Measurements from ENCODE around the gene PROC.
"Not testable (repeated sequence)": the region's sequence is repeated elsewhere in the genome, so short reads cannot be mapped to it uniquely, and the experiment has no call there.

The PROC gene

DNA sequence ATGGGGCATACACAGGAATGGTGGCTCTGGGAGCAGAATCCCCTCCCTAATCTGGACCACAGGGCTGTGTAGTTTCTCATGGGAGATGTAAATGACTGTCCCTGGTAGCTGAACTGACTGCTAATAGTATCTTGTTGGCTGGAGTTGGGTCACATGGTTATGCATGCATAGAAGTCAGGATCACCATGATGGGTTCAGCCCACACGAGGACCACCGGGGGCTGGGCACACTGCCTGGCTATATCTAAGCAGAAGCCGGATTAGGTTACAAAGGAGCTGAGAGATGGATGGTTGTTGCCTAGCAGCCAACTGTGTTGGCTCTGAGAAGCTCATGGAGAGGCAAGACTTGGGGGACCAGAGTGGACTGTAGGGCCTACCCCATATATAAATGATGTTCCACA, 23.7 kb upstream of the PROC start:
- DNase-seq (ENCODE audit: low spot score): no peak

DNA sequence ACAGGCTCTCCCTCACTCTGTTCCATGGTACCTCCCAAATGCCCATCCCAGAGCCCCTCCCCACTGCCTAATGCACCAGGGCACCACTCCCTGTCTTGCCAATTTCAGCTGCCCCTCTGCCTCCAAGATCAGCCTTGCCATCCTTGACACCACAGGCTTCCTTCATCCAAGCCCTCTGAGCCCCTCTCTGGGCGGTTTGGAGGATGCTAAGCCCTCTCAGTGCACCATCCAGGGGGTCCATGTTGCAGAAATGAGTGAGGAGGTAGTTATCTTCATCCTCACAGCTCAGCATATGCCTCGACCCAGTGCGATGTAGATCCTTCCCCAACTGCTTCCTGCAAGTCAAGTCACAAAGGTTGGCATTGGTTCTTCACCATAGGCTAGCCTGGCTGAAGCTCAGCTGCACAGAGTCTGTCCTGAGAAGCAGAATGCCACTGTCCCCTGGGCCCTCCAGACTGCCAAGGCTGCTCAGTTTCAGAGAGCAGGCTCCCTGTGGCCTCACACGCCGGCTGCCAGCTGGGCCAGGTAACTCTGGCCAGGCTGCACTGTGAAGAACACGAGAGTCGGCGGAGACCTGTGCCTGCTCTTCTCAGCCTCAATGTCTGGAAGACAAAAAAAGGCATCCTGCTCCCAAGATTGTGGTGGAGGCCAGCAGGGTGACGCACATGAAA, 20.5 kb upstream of the PROC start:
- DNase-seq (ENCODE audit: low spot score): no peak

DNA sequence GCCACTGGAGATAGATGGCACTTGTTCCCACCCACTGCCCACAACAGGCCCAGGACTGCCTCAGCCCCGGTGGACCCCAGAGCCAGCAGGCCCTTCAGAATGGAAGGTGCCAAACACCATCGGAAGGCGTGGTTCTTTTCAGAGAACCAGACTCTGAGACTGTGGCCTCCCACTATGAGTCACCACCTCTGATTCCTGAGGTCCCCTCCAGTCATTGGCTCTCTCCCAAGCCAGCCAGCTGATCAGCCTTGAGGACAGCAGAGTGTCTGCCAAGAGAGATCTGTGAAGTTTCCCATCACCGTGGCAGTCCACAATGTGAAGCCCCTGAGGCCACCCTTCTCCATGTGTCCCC, 20.0 kb upstream of the PROC start:
- no peak for DNase-seq (ENCODE audit: low spot score)

DNA sequence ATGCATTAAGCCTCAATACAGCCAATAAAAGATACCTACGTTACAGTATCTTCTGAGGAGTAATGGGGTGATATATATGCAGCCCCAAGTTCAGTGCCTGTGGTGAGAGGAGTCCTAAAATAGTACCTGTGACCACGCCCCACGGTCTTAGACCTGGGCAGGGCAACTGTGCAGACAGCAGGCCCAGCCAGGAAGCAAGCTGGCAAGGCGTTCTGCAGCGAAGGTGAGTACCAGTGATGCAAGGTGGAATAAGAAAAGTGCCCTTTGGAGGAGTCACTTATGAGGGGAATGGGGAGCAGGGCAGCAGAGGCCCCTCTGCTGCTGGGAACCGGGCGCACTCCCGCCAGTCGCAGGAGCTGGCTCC, 17.7 kb upstream of the PROC start:
- DNase-seq (ENCODE audit: low spot score): no peak

DNA sequence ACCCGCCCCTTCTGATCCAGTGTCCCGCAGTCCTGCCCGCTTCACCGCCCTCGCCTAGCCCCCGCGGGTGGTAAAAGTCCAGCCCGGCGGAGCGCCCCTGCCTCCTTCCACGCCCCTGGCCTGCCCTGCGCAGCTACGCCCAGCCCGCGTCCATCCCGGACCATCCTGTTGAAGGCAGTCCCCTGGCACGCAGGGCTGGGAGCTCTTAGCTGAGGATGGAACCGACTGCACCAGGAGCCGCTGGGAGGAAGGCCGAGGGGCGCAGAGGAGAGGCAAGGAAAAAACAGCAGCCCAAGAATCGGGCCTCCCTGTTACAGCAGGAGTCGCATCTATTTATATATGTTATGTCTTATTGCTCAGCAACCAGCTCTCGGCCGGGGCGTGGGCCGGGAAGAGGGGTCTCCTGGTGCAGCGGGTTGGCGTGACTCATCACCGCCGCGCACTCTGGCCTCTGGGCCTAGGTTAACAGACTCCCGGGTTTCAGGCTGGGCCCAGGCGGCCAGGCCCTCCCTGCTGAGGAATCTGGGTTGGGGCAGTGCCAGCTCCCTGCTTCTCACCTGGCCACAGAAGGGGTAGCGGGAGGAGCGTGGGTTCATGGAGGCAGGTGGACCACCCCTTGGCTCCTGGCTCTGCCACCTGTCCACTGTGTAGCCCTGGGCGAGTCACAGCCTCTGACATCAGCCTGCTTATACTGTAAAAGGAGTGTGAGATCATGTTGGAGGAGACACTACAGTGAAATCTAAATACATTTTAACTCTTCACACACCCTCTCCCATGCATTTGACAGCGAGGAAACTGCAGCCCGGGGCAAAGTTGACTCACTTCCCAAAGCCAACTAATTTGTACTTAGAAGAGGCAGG, 17.1 kb upstream of the PROC start:
- no peak for DNase-seq (ENCODE audit: low spot score)

DNA sequence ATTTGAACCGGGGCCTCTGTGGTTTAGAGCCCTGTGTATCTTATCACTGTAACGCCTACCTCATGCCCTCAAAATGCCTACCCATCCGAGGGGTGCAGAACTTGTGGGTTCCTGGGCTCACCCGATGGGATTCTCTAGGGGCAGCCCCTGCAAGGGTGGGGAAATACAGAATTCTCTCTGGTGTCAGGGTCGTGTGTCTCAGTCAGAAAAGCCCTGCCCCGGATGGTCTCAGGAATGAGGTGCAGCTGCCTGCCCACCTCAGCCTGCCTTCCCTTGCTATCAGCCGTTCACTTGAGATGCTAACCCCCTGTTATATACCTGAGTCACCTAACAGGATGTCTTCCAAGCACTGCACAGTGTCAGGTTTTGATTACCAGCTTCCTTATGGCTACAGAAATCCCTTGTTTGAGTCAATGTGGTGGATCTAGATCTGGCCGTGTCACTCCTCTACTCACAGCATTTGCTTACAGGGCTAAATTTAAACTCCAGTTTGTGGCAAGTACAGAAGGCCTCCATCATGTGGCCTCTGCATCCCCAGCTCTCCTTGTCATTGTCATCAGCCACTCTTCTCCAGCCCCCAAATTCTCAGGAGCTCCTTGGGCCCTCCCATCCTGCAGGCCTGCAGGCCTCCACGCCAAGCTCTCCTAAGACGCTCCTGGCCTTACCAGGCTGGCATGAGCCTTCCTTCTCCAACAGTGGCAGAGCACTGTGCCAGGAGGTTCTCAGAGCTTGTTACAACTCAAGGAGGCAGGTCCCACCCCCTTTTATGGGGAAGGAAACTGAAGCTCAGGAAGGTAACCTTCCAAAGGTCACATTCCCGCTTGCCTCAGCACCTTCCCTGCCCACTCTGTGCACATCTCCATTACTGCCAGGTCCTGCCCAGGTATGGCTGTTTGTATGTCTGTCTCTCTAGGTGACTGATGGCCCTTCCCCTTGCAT, 16.2 kb upstream of the PROC start:
- no peak for DNase-seq (ENCODE audit: low spot score)

DNA sequence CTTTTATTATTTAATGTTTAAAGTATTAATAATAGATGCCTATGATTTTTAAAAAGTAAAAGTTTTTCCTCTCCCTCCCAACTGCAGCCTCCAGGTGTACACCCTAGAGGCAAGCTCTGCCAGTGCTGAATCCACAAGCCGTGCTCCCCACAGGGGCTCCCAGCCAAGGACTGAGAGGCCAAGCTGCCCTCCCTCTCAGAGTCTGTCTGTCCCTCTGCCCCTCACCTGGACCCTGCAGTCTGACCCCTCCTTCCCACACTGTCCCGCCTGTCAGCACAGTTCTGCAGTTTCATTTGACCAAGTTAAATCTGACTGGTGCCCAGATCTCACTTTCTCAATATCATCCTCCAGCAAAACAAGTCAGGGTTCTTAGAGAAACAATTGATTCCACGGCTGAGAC, 14.8 kb upstream of the PROC start:
- no peak for DNase-seq (ENCODE audit: low spot score)

DNA sequence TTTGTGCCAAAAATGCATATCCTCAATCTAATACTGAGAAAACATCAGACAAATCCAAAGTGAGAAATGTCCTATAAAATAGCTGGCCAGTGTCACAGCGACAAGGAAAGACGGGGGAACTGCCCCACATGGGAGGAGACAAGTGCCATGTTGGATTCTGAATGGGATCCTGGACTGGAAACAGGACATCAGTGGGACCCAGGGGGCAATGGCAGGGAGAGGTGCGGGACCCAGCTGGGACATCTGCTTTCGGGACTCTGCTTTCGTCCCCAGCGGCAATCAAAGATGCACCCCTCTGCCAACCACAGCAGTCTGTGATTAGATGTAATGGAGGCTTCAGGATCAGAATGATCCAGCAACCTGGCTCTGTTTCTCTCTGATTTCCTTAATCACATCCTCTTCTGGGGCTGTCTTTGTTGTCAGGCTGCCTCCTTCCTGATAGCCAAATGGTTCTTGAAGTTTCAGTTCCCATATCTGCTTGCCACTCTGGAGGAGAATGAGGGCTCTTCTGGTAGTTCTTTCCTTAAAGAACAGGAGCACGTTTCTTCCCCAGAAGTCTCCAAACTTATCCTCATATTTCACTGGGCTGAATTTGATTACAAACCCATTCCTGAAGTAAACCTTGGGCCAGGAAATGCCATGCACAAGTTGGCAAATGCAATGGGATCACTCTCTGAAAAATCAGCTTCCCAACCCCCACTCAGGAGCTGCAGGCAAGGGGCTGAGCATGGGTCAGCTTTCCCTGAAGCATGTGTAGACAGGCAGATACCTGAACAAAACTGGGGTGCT, 13.6 kb upstream of the PROC start:
- DNase-seq (ENCODE audit: low spot score): no peak

DNA sequence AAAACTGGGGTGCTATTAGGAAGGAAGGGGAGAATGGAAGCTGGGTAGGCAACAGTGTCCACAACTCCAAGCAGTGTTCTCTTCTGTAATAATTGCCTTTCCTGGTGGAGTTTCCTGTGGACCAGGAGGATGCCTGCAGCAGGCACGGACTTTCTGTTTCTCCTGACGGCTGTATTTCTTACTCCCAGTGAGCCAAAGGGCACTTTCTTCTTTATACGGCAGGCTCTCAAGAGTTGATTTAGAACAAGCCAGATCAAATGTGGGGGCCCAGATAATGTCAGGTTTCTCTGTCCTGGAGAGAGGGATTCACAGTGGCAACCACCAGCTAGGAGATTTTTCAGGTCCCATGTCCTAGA, 13.0 kb upstream of the PROC start:
- no peak for DNase-seq (ENCODE audit: low spot score)

DNA sequence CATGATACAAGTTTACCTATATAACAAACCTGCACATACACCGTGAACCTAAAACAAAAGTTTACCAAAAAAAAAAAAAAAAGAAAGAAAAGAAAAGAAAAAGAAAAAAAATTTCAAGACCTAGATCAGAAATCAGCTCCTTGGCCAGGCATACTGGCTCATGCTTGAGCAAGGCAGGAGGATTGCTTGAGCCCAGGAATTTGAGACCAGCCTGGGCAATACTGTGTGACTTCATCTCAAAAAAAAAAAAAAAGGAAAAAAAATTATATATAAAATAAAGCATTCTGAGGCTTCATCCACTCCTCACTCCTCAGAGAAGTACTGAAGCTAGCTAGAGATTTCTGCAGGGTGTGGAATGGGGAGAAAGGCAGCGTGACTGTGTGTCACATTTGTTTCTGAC, 11.8 kb upstream of the PROC start:
- DNase-seq (ENCODE audit: low spot score): no peak

DNA sequence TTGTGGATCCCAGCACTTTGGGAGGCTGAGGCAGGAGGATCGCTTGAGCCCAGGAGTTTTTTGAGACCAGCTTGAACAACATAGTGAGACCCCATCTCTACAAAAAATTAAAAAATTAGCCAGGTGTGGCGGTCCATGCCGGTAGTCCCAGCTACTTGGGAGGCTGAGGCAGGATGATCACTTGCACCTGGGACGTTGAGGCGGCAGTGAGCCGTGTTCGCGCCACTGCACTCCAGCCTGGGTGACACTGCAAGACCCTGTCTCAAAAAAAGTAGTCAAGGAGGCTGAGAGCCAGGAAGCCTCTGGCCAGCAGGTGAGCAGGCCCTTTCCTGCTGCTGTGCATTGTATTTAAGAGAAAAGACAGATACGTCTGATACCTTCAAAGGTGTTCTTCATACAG, 11.1 kb upstream of the PROC start:
- no peak for DNase-seq (ENCODE audit: low spot score)

DNA sequence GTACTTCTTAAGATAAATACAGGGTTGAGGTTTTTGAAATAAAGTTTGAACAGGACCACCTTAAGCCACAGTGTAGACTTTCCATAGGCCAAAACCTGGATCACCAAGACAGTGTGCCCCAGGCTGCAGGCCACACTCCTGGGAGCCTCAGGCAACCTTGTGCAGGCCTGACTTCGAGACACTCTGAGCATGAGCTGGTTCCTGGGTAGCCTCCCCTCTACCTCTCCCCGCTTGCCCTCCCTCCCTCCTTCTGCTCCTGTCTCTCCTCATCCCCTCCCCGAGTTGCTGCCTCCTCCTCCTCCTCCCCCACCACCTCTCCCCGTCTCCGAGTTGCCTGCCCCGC, 10.6 kb upstream of the PROC start:
- DNase-seq (ENCODE audit: low spot score): no peak

DNA sequence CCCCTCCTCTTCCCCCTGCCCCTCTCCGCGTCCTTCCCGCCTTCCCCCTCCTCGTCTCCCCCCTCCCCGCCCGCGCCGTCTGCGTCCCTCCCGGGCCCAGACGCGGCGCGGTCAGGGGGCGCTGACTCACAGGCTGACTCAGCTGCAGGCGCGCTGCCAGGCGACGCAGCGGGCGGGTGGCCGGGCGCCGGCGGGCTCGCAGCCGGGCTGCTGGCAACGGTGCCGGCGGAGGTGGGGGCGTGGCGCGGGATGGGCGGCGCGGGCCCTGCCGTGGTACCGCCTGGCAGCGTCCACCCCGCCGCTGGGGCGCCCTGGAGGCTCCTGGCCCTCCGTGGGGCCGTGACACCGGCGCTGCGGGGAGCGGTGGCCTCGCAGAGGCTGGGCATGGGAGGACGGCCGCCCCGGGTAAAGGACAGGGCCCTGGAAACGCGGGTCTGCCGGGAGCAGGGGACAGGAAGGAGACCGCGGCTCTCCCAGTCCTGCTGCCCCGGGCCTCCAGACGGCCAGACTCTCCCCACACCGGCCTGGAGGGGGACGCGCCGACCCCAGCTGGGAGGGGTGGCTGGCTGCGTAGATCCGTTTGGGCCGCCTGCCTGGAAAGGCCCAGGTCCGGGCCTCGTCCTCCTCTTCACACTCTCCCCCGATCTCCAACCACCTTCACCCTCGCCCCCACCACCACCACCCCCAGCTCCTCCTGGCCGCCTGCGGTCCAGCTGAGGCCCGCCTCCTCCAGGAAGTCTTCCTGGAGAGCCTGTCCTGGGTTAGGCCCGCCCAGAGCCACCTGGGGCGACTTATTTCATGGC, 10.0 kb upstream of the PROC start:
- DNase-seq (ENCODE audit: low spot score): peak; percentile 98

DNA sequence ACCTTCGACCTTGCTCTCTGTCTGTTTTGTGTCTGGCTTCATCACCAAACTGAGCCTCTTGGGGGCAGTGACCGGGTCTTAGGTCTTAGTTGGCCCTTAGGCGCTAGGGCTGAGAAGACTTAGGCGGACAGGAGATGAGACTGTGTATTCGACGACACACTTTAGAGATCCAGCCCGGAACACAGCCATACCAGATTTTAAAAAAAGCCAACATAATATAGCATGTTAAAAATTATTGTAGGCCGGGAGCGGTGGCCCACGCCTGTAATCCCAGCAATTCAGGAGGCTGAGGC, 9.5 kb upstream of the PROC start:
- no peak for DNase-seq (ENCODE audit: low spot score)

DNA sequence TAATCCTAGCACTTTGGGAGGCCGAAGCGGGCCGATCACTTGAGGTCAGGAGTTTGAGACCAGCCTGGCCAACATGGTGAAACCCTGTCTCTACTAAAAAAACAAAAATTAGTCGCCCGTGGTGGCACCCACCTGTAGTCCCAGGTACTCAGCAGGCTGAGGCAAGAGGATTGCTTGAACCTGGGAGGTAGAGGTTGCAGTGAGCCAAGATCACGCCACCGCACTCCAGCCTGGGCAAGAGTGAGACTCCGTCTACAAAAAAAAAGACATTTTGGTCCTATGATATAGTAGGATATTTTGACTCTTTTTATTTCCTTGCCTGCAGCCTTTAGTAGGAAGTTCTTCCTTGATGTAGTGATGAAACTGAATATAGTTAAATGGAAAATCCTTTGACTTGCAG, 8.5 kb upstream of the PROC start:
- not testable (repeated sequence) for DNase-seq (ENCODE audit: low spot score)

DNA sequence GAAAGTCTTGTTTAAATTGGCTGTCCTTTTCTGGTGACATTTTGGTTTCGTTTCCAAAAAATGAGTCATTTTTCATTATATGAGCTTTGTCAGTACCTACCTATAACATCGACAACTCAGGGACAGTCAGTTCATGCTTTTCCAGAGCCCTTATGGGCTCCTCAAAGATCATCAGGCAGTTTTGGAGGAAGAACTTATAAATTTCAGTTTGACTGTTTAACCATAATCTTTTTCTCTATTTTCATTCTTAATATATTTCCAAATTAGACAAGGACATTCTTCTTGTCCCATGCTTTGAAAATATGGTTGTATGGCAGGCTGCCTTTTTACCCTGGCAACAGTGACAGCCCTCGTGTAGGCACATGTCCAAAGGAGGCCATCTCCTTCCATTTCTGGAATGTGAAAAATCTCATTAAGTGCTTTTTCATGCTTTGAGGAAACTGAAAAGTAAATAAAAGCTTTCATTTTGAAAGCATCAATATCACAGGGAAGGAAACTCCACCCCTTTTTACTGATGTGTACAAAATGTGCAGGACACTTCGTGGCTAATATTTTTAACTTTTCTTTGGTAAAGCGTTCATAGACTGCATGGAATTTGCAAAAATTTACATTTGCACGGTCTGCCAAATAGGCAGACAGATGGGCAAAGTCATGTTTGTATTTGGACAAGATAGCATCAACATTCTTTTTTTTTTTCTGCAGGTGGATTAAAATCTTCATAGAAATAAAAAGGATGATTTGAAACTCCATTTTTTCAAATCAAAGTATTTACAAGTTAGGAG, 7.2 kb upstream of the PROC start:
- no peak for DNase-seq (ENCODE audit: low spot score)

DNA sequence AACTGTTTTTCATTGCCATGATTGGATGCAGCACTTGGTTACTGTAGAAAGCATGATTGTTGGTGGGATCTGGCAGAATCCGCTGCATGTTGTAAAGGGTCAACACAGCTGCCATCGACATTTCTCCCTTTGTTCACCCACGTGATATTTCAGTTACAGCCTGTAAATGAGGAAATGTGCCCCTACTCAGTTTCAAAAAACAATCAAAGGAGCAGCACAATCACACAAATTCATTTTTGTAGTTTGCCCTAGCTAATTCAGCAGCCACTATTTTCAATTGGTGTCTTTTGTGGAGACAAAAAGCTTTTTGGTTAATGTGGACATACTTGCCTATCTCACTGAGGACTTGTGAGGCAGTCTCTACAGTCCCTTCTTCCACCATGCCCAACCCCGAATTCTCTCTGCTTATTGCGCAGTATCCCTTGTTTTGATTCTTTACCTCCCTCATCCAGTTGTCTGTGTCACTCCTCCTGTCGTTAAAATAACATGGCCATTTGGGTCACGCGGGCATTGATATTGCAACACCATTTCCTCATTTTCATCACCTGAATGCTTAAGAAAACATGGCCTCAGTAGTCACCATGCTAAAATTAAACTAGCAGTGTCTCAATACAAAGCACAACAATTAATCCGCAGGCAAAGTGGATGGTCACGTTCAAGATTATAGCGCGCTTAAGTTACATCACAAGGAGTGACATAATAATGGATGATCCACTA, 6.4 kb upstream of the PROC start:
- no peak for DNase-seq (ENCODE audit: low spot score)

DNA sequence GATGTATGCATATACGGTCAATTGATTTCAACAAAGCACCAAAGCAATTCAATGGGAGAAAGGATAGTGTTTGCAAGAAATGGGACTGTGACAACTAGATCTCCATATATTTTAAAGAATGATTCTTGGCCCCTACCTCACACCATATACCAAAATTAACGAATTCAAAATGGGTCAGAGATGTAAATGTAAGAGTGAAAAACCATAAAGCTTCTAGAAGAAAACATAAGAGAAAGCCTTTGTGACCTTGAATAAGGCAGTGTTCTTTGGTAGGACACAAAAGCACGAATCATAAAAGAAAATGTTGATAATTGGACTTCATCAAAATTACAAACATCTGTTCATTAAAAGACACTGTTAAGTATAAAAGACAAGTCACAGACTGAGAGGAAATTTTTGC, 5.0 kb upstream of the PROC start:
- DNase-seq (ENCODE audit: low spot score): no peak

DNA sequence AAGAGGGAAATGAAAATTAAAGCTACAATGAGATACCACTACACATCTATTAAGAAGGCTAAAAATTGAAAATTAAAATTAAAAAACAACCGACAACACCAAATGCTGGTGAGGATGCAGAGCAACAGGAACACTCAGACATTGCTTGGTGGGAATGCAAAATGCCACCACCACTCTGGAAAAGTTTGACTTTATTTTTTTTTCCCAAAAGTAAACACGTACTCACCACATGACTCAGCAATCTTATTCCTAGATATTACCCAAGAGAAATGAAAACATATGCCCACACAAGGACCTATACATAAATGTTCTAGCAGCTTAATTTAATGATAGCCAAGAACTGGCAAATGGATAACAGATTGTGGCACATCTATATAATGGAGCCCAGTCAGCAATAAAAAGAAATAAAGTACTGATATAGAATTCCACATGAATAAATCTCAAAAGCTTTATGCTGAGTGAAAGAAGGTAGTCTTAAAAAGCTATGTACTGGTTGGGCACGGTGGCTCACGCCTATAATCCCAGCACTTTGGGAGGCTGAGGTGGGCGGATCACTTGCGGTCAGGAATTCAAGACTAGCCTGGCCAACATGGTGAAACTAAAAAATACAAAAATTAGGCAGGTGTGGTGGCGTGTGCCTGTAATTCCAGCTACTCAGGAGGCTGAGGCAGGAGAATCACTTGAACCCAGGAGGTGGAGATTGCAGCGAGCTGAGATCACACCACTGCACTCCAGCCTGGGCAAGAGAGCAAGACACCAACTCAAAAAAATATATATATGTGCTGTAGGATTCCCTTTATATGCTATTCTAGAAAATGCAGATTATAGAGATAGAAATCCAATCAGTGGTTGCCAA, 4.2 kb upstream of the PROC start:
- no peak for DNase-seq (ENCODE audit: low spot score)

All from D341Med (cell line).